ENCODE data around the gene ADCY10. TPM values are rescaled to one million over a fixed set of nuclear protein-coding genes. Genes with fewer than 3 reads are reported as not detected.
"Not testable (repeated sequence)": the region's sequence is repeated elsewhere in the genome, so short reads cannot be mapped to it uniquely, and the experiment has no call there.

Gene ADCY10
- polyA plus RNA-seq, 3 donors = 0.09 TPM; not detected in 2

GRCh38 chr1:167876597-167877175, 37.2 kb downstream of the ADCY10 start:
- no peak overlapping the region for H2AFZ ChIP-seq (ENCODE audit: insufficient read depth, low read depth, low read length, poor library complexity, severe bottlenecking)
- WGBS (ENCODE audit: insufficient coverage) = no CpG with 5 or more reads among the region's 3 CpGs
- Mint-ChIP-seq H3K4me1 (no peaks in the 10 kb centered on the region), H3K27me3 (ENCODE audit: low read depth in 3 of 3) (peaks cover 0 to 3% (median 0%) of the 10 kb centered on the region in 3 donors), H3K27ac (no peak overlapping the region), H3K4me3 (no peak overlapping the region), H3K36me3 (no peaks in the 10 kb centered on the region), H3K9me3 (peaks cover 0 to 2% (median 0%) of the 10 kb centered on the region in 7 donors)
- H3K27me3 ChIP-seq (ENCODE audit: control insufficient read depth in 2 of 2, insufficient read depth in 2 of 2, low read length in 2 of 2) = no peaks in the 10 kb centered on the region
- H3K36me3 ChIP-seq (replicated peaks in 1 of 2; ENCODE audit: control insufficient read depth in 1 of 2, insufficient read depth in 2 of 2, low read length in 2 of 2) = no peaks in the 10 kb centered on the region
- no peaks in the 10 kb centered on the region for H3K9me3 ChIP-seq (replicated peaks in 1 of 2; ENCODE audit: control insufficient read depth in 1 of 2, insufficient read depth in 1 of 2, low read length in 2 of 2)
- no peak overlapping the region for H3K9ac ChIP-seq (ENCODE audit: insufficient read depth, low read length, poor library complexity, severe bottlenecking)
- intact Hi-C loops (cut with micrococcal nuclease) = no loop called here
- H3K27ac ChIP-seq (ENCODE audit: low read depth in 1 of 2, low read length in 2 of 2) = no peak overlapping the region
- no peak for TF ChIP-seq CTCF (IDR thresholded peaks at IDR 0.05)
- no peak overlapping the region for H3K4me2 ChIP-seq (replicated peaks; ENCODE audit: extremely low read depth, low read length, poor library complexity, severe bottlenecking)
- H3K4me3 ChIP-seq (replicated peaks in 1 of 3; ENCODE audit: low read depth in 2 of 3, low read length in 3 of 3) = no peak overlapping the region
- H4K20me1 ChIP-seq (ENCODE audit: insufficient read depth, low read length) = no peaks in the 10 kb centered on the region
- H3K79me2 ChIP-seq (ENCODE audit: insufficient read depth, low read length) = no peaks in the 10 kb centered on the region
- DNase-seq = no peak
- no peaks in the 10 kb centered on the region for H3K4me1 ChIP-seq (ENCODE audit: control insufficient read depth in 1 of 2, insufficient read depth in 2 of 2, low read length in 2 of 2)

DNA sequence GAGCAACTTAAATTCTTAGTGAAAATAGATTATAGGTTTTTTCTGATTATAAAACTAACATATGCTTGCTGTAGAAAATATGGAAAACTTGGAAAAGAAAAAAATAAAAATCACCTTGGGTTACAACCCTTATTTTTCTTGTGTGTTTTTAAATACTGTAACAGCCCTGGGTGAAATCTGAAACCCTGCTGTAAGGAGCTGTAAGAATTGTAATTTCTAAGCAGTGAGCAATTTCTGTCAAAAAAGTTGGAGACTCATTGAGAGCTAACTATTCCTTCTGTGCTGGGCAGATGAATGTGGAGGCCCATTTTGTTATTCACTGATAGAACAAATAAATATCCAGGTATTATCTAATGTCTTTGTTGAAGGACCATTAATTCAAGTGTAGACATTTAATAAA, 42.6 kb downstream of the ADCY10 start:
- no peaks in the 10 kb centered on the region for H3K36me3 Mint-ChIP-seq

GRCh38 chr1:167869157-167870001, 44.6 kb downstream of the ADCY10 start:
- H3K27ac Mint-ChIP-seq; H3K79me2 ChIP-seq (ENCODE audit: insufficient read depth, low read length); H3K9me3 ChIP-seq (replicated peaks in 1 of 2; ENCODE audit: control insufficient read depth in 1 of 2, insufficient read depth in 1 of 2, low read length in 2 of 2); H4K20me1 ChIP-seq (ENCODE audit: insufficient read depth, low read length); H3K27me3 ChIP-seq (ENCODE audit: control insufficient read depth in 2 of 2, insufficient read depth in 2 of 2, low read length in 2 of 2); H3K36me3 Mint-ChIP-seq; H3K4me1 Mint-ChIP-seq; intact Hi-C loops (cut with micrococcal nuclease); H3K4me3 Mint-ChIP-seq; H3K9me3 Mint-ChIP-seq; H3K4me1 ChIP-seq (ENCODE audit: control insufficient read depth in 1 of 2, insufficient read depth in 2 of 2, low read length in 2 of 2); H3K4me2 ChIP-seq (replicated peaks; ENCODE audit: extremely low read depth, low read length, poor library complexity, severe bottlenecking); H3K36me3 ChIP-seq (replicated peaks in 1 of 2; ENCODE audit: control insufficient read depth in 1 of 2, insufficient read depth in 2 of 2, low read length in 2 of 2); H3K4me3 ChIP-seq (replicated peaks in 1 of 3; ENCODE audit: low read depth in 2 of 3, low read length in 3 of 3); H3K27me3 Mint-ChIP-seq (ENCODE audit: low read depth in 3 of 3); DNase-seq; H3K9ac ChIP-seq (ENCODE audit: insufficient read depth, low read length, poor library complexity, severe bottlenecking); H2AFZ ChIP-seq (ENCODE audit: insufficient read depth, low read depth, low read length, poor library complexity, severe bottlenecking); H3K27ac ChIP-seq (ENCODE audit: low read depth in 1 of 2, low read length in 2 of 2): not testable (repeated sequence)
- 91% methylated on average over 6 of the region's 16 CpGs for WGBS (ENCODE audit: insufficient coverage)

More for the DNA sequence above, 42.6 kb downstream of the ADCY10 start:
- Mint-ChIP-seq H3K27ac (no peak overlapping the region), H3K9me3 (peaks cover 0 to 2% (median 0%) of the 10 kb centered on the region in 7 donors), H3K27me3 (ENCODE audit: low read depth in 3 of 3) (peaks cover 0 to 5% (median 0%) of the 10 kb centered on the region in 3 donors), H3K4me1 (no peaks in the 10 kb centered on the region), H3K4me3 (no peak overlapping the region)
- Histone ChIP-seq H2AFZ (ENCODE audit: insufficient read depth, low read depth, low read length, poor library complexity, severe bottlenecking) (no peak overlapping the region), H3K4me3 (replicated peaks in 1 of 3; ENCODE audit: low read depth in 2 of 3, low read length in 3 of 3) (no peak overlapping the region), H3K4me1 (ENCODE audit: control insufficient read depth in 1 of 2, insufficient read depth in 2 of 2, low read length in 2 of 2) (no peaks in the 10 kb centered on the region), H3K79me2 (ENCODE audit: insufficient read depth, low read length) (no peaks in the 10 kb centered on the region), H4K20me1 (ENCODE audit: insufficient read depth, low read length) (no peaks in the 10 kb centered on the region), H3K4me2 (replicated peaks; ENCODE audit: extremely low read depth, low read length, poor library complexity, severe bottlenecking) (no peak overlapping the region), H3K36me3 (replicated peaks in 1 of 2; ENCODE audit: control insufficient read depth in 1 of 2, insufficient read depth in 2 of 2, low read length in 2 of 2) (no peaks in the 10 kb centered on the region), H3K9ac (ENCODE audit: insufficient read depth, low read length, poor library complexity, severe bottlenecking) (no peak overlapping the region), H3K27ac (ENCODE audit: low read depth in 1 of 2, low read length in 2 of 2) (no peak overlapping the region), H3K27me3 (ENCODE audit: control insufficient read depth in 2 of 2, insufficient read depth in 2 of 2, low read length in 2 of 2) (no peaks in the 10 kb centered on the region), H3K9me3 (replicated peaks in 1 of 2; ENCODE audit: control insufficient read depth in 1 of 2, insufficient read depth in 1 of 2, low read length in 2 of 2) (no peaks in the 10 kb centered on the region)
- DNase-seq = no peak
- TF ChIP-seq CTCF (IDR thresholded peaks at IDR 0.05) = no peak
- intact Hi-C loops (cut with micrococcal nuclease) = no loop called here

All from CD14-positive monocyte (primary cell).